Activated naive CD4-positive, alpha-beta T cell treated with anti-CD3 and anti-CD28 coated beads, Interleukin-2, amount 10 ng/mL, durations not matched to agents 7 days and 5 days (primary cell): ENCODE data around the gene ATP2B3.

Experiments
- CTCF ChIA-PET: fragments of 350-600 bp; sonication (Branson Sonifier 250); formaldehyde crosslinking; loops from one replicate; lab custom pipeline; 2021; ENCODE audit warnings: antibody characterized with exemption; lab: Charles Lee
- DNase-seq: peaks from one replicate; pipeline ENCODE4 v3.0.0-alpha.2; 2020
- H3K27ac Mint-ChIP-seq: one replicate; pipeline ENCODE4 v1.8.0; 2021; ENCODE audit warnings: mild to moderate bottlenecking, moderate library complexity, mixed read lengths
- H3K27me3 Mint-ChIP-seq: one replicate; pipeline ENCODE4 v1.8.0; 2021; ENCODE audit warnings: mild to moderate bottlenecking, mixed read lengths
- H3K36me3 Mint-ChIP-seq: one replicate; pipeline ENCODE4 v1.8.0; 2021; ENCODE audit warnings: mixed read lengths
- H3K4me1 Mint-ChIP-seq: one replicate; pipeline ENCODE4 v1.8.0; 2021; ENCODE audit warnings: mixed read lengths
- H3K4me3 Mint-ChIP-seq: one replicate; pipeline ENCODE4 v1.8.0; 2021; ENCODE audit warnings: mild to moderate bottlenecking, moderate library complexity, mixed read lengths
- H3K9me3 Mint-ChIP-seq: one replicate; pipeline ENCODE4 v1.8.0; 2021; ENCODE audit warnings: mixed read lengths

Gene ATP2B3

GRCh38 chrX:153587342-153587741 lies 69.9 kb downstream of the ATP2B3 start:
- Mint-ChIP-seq H3K36me3 (peaks cover 25% of the 10 kb centered on the region), H3K27me3 (no peaks in the 10 kb centered on the region), H3K4me1 (peaks cover 19% of the 10 kb centered on the region), H3K4me3 (no peak overlapping the region), H3K27ac (no peak overlapping the region), H3K9me3 (no peaks in the 10 kb centered on the region)
- CTCF ChIA-PET: interaction anchor here (1.0 kb wide), 1 partner anchor 48 kb away, joined by 3 read pairs; no protein-coding TSS in a partner anchor
- DNase-seq: no peak

DNA sequence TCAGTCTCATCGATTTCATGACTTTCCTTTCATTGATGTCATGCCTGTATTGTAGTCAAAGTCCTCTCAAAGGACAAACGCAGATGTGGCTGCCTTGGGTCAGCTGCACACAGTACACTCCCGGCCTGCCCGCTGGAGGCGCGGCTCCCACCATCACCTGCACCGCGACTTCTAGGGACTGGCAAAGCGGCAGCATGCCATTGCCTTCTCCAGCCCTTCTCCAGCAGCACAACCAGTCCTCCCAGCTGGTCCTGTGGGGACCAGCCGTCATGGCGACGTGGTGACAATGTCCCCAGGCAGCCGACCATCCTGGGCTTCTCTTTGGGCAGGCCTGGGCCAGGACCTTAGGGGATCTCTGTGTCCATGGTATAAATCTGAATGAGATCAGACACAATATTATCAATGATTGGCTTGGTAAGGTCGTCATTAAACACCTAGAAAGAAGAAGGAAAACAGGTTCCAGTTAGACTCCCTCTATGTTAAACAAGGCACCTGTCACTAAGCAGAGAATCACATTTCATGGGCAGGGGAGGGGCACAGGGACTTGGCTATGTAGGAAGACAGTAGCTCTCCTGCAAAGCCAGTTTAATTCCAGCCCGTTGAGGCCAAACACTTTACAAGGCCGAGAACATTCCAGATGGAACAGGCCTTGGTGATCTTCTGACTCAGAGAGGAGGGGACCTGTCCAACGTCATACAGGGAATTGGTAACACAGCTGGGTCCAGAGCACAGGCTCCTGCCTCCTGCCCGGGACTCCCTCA lies 70.8 kb downstream of the ATP2B3 start:
- no peak overlapping the region for H3K4me3 Mint-ChIP-seq
- no peaks in the 10 kb centered on the region for H3K9me3 Mint-ChIP-seq
- H3K27me3 Mint-ChIP-seq: no peaks in the 10 kb centered on the region
- H3K4me1 Mint-ChIP-seq: peaks cover 10% of the 10 kb centered on the region
- H3K36me3 Mint-ChIP-seq: peaks cover 29% of the 10 kb centered on the region
- CTCF ChIA-PET: no interaction called here
- H3K27ac Mint-ChIP-seq: no peak overlapping the region
- DNase-seq: no peak

DNA sequence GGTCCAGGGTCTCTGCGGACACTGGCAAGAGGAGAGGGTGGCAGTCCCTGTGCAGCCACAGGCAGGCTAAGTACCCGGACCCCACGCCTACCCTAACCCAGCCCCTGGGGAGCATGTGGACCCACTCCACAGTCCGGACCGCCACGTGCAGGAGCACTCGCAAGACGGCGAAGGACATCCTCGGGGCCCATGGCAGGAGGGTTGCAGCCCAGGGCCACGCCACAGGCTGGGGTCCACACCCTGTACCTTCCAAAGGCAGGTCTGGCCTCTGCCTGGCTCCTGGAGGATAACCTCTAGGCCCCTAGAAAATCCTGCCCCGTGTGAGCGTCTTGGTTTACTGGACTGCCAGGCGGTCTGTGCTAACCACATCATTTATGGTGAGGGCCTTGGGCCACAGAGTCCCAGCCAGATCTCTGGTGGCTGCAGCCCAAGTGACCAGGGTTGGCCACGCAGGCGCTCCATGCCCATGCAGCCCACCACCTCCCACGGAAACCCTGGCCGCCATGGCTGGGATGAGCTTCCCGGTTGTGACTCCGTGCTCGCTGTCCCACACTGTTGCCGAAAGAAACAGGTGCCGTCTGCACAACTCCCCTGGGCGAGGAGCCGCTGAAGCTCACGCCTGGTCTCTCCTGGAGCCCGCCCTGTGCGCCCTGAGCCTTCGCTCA lies 71.5 kb downstream of the ATP2B3 start:
- H3K4me3 Mint-ChIP-seq: no peak overlapping the region
- CTCF ChIA-PET: no interaction called here
- H3K36me3 Mint-ChIP-seq: peaks cover 28% of the 10 kb centered on the region
- no peak for DNase-seq
- H3K27ac Mint-ChIP-seq: no peak overlapping the region
- H3K4me1 Mint-ChIP-seq: peaks cover 3% of the 10 kb centered on the region
- H3K27me3 Mint-ChIP-seq: no peaks in the 10 kb centered on the region
- no peaks in the 10 kb centered on the region for H3K9me3 Mint-ChIP-seq

- CTCF ChIA-PET: no interaction called here
- no peak for DNase-seq
- Mint-ChIP-seq H3K9me3 (no peaks in the 10 kb centered on the region), H3K27ac (no peak overlapping the region), H3K36me3 (peaks cover 31% of the 10 kb centered on the region), H3K27me3 (no peaks in the 10 kb centered on the region), H3K4me3 (no peak overlapping the region), H3K4me1 (no peaks in the 10 kb centered on the region)
Measured at GRCh38 chrX:153590961-153591956, 73.8 kb downstream of the ATP2B3 start.

DNA sequence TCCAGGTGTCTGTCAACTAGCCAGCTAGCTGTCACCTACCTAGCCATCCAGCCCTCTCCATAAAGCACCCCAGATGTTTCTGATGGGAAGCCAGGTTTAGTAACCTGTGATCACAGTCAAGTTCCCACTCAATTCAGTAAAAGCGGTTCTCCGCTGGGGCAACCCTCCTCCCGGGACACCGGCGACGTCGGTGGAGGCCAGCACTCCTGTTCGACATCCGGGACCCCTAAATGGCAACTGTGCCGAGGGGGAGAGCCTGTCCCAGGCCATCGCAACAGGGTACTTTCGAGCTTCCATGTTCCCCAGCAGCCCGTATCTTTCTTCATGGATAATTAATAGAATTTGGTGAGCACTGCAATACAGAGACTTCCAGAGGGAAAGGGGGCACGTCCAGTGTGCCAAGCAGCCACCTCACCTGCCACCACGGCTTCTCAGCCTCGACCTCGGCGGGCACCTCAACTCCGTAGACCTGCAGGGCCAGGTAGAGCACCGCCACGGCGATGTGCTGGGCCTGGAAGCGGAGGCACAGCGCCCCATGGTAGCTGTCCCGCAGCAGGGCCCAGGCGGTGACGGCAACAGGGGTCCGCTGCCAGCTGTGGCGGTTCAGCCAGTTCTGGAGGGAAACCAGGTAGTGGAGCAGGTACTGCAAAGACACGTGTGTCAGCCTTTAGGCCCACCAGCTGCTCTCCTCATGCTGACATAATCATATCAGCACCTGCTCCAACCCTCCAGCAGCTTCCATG lies 74.8 kb downstream of the ATP2B3 start:
- no peaks in the 10 kb centered on the region for H3K27me3 Mint-ChIP-seq
- DNase-seq: no peak
- H3K27ac Mint-ChIP-seq: no peak overlapping the region
- no peaks in the 10 kb centered on the region for H3K9me3 Mint-ChIP-seq
- H3K4me1 Mint-ChIP-seq: peaks cover 10% of the 10 kb centered on the region
- CTCF ChIA-PET: interaction anchor here (1.1 kb wide), 1 partner anchor 54 kb away, joined by 4 read pairs; no protein-coding TSS in a partner anchor
- peaks cover 29% of the 10 kb centered on the region for H3K36me3 Mint-ChIP-seq
- no peak overlapping the region for H3K4me3 Mint-ChIP-seq

DNA sequence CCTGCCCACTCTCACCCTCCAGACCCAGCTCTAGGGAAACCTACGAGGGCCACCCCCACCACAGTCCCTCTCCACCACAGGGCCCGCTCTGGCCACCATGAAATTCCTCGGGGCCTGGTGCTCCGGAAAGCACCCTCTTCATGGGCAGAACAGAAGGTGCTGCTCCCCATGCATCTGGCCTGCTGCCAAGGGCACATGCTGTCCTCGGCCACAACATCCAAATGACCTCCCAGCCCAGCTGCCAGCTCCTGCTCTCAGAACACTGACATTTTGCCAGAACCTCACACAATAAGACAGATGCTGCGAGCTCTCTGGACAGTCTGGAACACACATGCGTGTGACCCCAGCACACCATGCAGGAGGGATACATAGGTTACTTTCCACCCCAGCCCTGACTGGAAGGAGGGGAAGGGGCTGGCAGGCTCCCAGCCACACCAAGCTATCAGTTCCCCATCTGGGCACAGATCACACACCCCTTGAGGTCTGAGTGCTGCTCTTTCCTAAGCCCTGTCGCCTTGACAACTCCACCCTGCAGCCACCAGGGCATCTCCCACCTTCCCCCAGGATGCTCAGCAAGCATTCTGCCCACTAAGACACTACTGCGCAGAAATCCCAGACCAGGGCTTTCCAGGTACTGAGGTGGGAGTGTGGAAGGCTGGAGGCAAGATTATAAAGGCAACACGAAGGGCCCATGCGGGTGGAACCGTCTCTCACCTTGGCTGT lies 75.7 kb downstream of the ATP2B3 start:
- no peak overlapping the region for H3K27ac Mint-ChIP-seq
- H3K27me3 Mint-ChIP-seq: no peaks in the 10 kb centered on the region
- DNase-seq: no peak
- CTCF ChIA-PET: interaction anchor here (1.1 kb wide), 1 partner anchor 53 kb away, joined by 4 read pairs; no protein-coding TSS in a partner anchor
- no peaks in the 10 kb centered on the region for H3K9me3 Mint-ChIP-seq
- peaks cover 24% of the 10 kb centered on the region for H3K36me3 Mint-ChIP-seq
- no peak overlapping the region for H3K4me3 Mint-ChIP-seq
- peaks cover 18% of the 10 kb centered on the region for H3K4me1 Mint-ChIP-seq

GRCh38 chrX:153593811-153594500 lies 76.5 kb downstream of the ATP2B3 start:
- Mint-ChIP-seq H3K36me3 (peaks cover 20% of the 10 kb centered on the region), H3K9me3 (no peaks in the 10 kb centered on the region), H3K4me3 (no peak overlapping the region), H3K27ac (no peak overlapping the region), H3K4me1 (peaks cover 20% of the 10 kb centered on the region), H3K27me3 (no peaks in the 10 kb centered on the region)
- no peak for DNase-seq
- CTCF ChIA-PET: no interaction called here

DNA sequence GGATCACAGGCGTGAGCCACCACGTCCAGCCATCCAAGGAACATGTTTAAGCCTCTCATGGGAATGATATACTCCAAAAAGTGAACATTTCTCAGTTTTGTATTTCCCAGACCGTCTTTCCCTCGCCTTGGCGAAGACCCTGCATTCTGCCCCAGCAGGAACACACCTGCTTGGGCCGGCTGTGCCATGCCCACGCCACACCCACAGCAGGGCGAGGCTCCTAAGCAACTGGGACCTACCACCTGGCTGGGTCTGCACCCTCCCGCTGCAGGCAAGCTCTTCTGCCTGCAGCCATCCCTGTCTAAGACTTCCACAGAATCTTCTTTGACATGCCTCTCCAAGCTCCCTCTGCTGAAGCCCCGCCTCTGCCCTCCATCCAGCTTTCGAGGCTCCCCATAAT lies 77.9 kb downstream of the ATP2B3 start:
- no peaks in the 10 kb centered on the region for H3K9me3 Mint-ChIP-seq
- CTCF ChIA-PET: interaction anchor here (0.6 kb wide), 1 partner anchor 14 kb away, joined by 3 read pairs; no protein-coding TSS in a partner anchor
- peaks cover 27% of the 10 kb centered on the region for H3K4me1 Mint-ChIP-seq
- H3K27ac Mint-ChIP-seq: no peak overlapping the region
- H3K4me3 Mint-ChIP-seq: no peak overlapping the region
- H3K36me3 Mint-ChIP-seq: peaks cover 19% of the 10 kb centered on the region
- H3K27me3 Mint-ChIP-seq: no peaks in the 10 kb centered on the region
- no peak for DNase-seq

DNA sequence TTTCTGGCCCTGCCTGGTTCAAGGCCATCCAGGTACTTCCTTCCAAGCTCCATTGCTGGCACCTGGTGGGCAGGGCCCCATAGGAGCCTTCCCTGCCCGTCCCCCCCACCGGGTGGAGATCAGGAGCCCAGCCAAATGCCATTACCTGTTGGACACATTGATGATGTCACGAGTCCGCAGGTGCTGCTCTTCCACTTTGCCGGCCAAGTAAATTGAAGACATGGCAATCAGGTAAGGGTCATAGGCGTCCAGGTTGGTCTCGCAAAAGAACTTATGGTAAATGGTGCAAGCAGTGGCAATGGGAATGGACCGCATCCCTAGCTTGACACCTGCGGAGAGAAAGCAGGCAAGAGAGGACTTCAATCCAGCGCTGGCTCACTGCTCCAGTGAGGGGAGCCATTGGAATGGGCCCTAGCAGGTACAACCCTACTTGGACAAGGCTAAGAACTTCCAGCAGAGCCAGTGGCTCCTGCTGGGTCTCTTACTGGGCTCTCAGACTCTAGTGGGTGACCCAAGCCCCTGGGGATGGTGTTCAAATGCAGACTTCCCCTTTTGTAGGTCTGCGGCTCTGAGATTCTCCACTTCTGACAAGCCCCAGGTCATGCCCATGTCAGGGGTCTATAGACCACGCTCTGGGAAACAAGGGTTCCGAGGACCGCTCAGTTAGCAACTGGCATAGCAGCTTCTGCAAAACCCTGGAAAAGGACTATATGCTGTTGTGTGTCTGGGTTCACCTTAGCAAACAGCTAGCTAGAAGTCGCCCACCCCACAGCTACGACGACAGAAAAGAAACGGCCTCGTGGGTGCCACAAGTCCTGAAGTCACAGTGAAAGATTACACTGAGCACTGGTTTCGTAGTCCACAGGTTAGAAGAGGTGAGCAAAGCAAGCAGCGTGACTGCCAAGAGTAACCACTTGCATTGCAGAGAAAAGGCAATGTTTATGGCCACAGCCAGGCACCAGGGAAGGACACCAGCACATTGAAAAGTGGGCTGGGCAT lies 78.7 kb downstream of the ATP2B3 start:
- no peaks in the 10 kb centered on the region for H3K9me3 Mint-ChIP-seq
- no peak for DNase-seq
- no peaks in the 10 kb centered on the region for H3K27me3 Mint-ChIP-seq
- H3K36me3 Mint-ChIP-seq: peaks cover 21% of the 10 kb centered on the region
- H3K27ac Mint-ChIP-seq: no peak overlapping the region
- CTCF ChIA-PET: interaction anchor here (0.6 kb wide), 1 partner anchor 13 kb away, joined by 3 read pairs; no protein-coding TSS in a partner anchor
- H3K4me1 Mint-ChIP-seq: peaks cover 33% of the 10 kb centered on the region
- H3K4me3 Mint-ChIP-seq: no peak overlapping the region

- H3K27ac Mint-ChIP-seq: peak overlapping the region; percentile 49
- H3K4me3 Mint-ChIP-seq: peak overlapping the region; percentile 84
- no peaks in the 10 kb centered on the region for H3K9me3 Mint-ChIP-seq
- peaks cover 42% of the 10 kb centered on the region for H3K4me1 Mint-ChIP-seq
- DNase-seq: no peak
- CTCF ChIA-PET: no interaction called here
- peaks cover 24% of the 10 kb centered on the region for H3K36me3 Mint-ChIP-seq
- H3K27me3 Mint-ChIP-seq: no peaks in the 10 kb centered on the region
Measured at GRCh38 chrX:153596981-153597750, 79.7 kb downstream of the ATP2B3 start.
